ENCODE data around the gene CC2D2B.
"Not testable (repeated sequence)": the region's sequence is repeated elsewhere in the genome, so short reads cannot be mapped to it uniquely, and the experiment has no call there.

Gene CC2D2B

GRCh38 chr10:95909561-95909960 is 1.8 kb downstream of the CC2D2B start:
- no peak overlapping the region for H3K4me3 ChIP-seq (ENCODE audit: low read depth, low read length)
- H3K27me3 ChIP-seq (ENCODE audit: insufficient read depth, low read length), result no peaks in the 10 kb centered on the region
- no peak overlapping the region for H3K27ac ChIP-seq (ENCODE audit: low read depth, low read length)
- no peak overlapping the region for H2AFZ ChIP-seq (ENCODE audit: low read length, unreplicated experiment)
- H3K79me2 ChIP-seq (ENCODE audit: control insufficient read depth, insufficient read depth, low read length, unreplicated experiment), result peaks cover 3% of the 10 kb centered on the region
- H3K4me1 ChIP-seq (ENCODE audit: control insufficient read depth, insufficient read depth, low read length, unreplicated experiment), result no peaks in the 10 kb centered on the region
- no peaks in the 10 kb centered on the region for H3K36me3 ChIP-seq (ENCODE audit: insufficient read depth, low read length)

GRCh38 chr10:95916039-95916438 is 8.3 kb downstream of the CC2D2B start:
- not testable (repeated sequence) for H2AFZ ChIP-seq (ENCODE audit: low read length, unreplicated experiment); H3K4me1 ChIP-seq (ENCODE audit: control insufficient read depth, insufficient read depth, low read length, unreplicated experiment); H3K27ac ChIP-seq (ENCODE audit: low read depth, low read length); H3K4me3 ChIP-seq (ENCODE audit: low read depth, low read length); H3K36me3 ChIP-seq (ENCODE audit: insufficient read depth, low read length); H3K79me2 ChIP-seq (ENCODE audit: control insufficient read depth, insufficient read depth, low read length, unreplicated experiment); H3K27me3 ChIP-seq (ENCODE audit: insufficient read depth, low read length)

DNA sequence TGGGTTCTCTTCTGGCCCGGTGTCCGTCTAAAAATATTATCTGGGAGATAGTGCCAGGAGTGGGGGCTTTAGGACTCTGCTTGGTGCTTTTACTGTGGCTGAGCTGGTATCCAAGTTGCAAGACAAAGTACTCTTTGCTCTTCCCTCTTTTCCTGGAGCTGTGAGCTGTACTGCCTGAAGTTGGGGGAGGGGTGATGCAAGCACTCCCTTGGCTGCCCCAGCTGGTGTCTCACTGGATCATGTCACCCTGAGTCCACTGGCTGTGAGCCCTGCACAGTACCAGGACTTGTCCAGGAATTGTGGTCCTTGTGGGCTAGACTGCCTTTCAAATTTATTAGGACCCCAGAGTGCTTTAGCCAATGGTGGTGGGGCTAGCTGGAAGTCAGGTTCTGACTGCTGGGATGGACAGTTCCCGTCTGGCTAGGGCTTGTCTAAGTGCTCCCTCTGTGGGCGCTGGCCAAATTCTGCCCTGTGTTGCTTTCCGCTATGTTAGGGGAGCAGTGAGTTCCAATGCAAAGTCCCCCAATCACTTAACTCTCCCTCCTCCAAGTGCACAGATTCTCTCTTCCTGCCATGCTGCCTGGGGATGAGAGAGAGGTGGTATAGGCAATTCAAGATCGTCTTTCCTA is 13.1 kb downstream of the CC2D2B start:
- Histone ChIP-seq H3K4me3 (ENCODE audit: low read depth, low read length) (no peak overlapping the region), H3K36me3 (ENCODE audit: insufficient read depth, low read length) (no peaks in the 10 kb centered on the region), H3K27me3 (ENCODE audit: insufficient read depth, low read length) (no peaks in the 10 kb centered on the region), H3K27ac (ENCODE audit: low read depth, low read length) (no peak overlapping the region), H3K4me1 (ENCODE audit: control insufficient read depth, insufficient read depth, low read length, unreplicated experiment) (no peaks in the 10 kb centered on the region), H3K79me2 (ENCODE audit: control insufficient read depth, insufficient read depth, low read length, unreplicated experiment) (no peaks in the 10 kb centered on the region), H2AFZ (ENCODE audit: low read length, unreplicated experiment) (no peak overlapping the region)

DNA sequence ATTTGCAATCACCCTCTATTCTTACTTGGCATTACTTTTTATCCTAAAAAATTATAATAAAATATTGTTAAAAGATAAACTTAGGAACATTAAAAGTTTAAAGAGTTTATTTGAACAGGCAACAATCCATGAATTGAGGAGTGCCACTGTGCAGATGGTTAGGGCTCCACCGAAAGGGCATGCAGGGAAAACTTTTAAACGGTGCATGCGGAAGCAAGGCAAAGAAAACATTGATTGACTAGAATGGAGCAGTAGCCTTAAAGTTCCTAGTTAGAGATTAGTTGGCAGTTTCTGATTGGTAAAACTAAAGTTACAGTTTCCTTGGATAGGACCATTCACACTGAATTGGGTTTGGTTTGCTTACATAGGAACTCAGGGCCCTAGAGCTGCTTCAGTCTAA is 17.3 kb downstream of the CC2D2B start:
- Histone ChIP-seq H3K4me3 (ENCODE audit: low read depth, low read length) (no peak overlapping the region), H2AFZ (ENCODE audit: low read length, unreplicated experiment) (no peak overlapping the region), H3K27me3 (ENCODE audit: insufficient read depth, low read length) (no peaks in the 10 kb centered on the region), H3K36me3 (ENCODE audit: insufficient read depth, low read length) (no peaks in the 10 kb centered on the region), H3K4me1 (ENCODE audit: control insufficient read depth, insufficient read depth, low read length, unreplicated experiment) (no peaks in the 10 kb centered on the region), H3K79me2 (ENCODE audit: control insufficient read depth, insufficient read depth, low read length, unreplicated experiment) (no peaks in the 10 kb centered on the region), H3K27ac (ENCODE audit: low read depth, low read length) (no peak overlapping the region)

DNA sequence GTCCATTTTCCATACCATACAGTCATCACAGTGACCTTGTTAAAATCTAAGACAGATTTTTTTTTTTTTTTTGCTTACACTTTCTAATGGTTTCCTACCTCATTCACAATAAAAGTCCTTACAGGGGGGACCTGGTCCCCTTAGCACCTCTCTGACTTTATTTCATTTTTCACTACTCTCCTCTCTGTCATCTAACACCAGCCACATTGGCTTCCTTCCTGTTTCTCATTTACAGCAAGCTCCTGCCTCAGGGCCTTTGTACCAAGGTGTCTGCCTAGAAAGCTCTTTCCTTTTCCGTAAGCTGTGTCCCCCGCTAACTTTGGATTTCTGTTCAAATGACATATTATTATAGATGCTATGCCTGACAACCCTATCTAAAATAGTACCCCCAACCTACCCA is 27.7 kb downstream of the CC2D2B start:
- Histone ChIP-seq H3K4me1 (ENCODE audit: control insufficient read depth, insufficient read depth, low read length, unreplicated experiment) (no peaks in the 10 kb centered on the region), H3K27ac (ENCODE audit: low read depth, low read length) (no peak overlapping the region), H2AFZ (ENCODE audit: low read length, unreplicated experiment) (no peak overlapping the region), H3K27me3 (ENCODE audit: insufficient read depth, low read length) (no peaks in the 10 kb centered on the region), H3K4me3 (ENCODE audit: low read depth, low read length) (no peak overlapping the region), H3K79me2 (ENCODE audit: control insufficient read depth, insufficient read depth, low read length, unreplicated experiment) (no peaks in the 10 kb centered on the region), H3K36me3 (ENCODE audit: insufficient read depth, low read length) (no peaks in the 10 kb centered on the region)

GRCh38 chr10:95941115-95941514 is 33.3 kb downstream of the CC2D2B start:
- no peak overlapping the region for H3K27ac ChIP-seq (ENCODE audit: low read depth, low read length)
- no peak overlapping the region for H2AFZ ChIP-seq (ENCODE audit: low read length, unreplicated experiment)
- no peak overlapping the region for H3K4me3 ChIP-seq (ENCODE audit: low read depth, low read length)
- no peaks in the 10 kb centered on the region for H3K36me3 ChIP-seq (ENCODE audit: insufficient read depth, low read length)
- peaks cover 5% of the 10 kb centered on the region for H3K4me1 ChIP-seq (ENCODE audit: control insufficient read depth, insufficient read depth, low read length, unreplicated experiment)
- H3K27me3 ChIP-seq (ENCODE audit: insufficient read depth, low read length), result no peaks in the 10 kb centered on the region
- no peaks in the 10 kb centered on the region for H3K79me2 ChIP-seq (ENCODE audit: control insufficient read depth, insufficient read depth, low read length, unreplicated experiment)

DNA sequence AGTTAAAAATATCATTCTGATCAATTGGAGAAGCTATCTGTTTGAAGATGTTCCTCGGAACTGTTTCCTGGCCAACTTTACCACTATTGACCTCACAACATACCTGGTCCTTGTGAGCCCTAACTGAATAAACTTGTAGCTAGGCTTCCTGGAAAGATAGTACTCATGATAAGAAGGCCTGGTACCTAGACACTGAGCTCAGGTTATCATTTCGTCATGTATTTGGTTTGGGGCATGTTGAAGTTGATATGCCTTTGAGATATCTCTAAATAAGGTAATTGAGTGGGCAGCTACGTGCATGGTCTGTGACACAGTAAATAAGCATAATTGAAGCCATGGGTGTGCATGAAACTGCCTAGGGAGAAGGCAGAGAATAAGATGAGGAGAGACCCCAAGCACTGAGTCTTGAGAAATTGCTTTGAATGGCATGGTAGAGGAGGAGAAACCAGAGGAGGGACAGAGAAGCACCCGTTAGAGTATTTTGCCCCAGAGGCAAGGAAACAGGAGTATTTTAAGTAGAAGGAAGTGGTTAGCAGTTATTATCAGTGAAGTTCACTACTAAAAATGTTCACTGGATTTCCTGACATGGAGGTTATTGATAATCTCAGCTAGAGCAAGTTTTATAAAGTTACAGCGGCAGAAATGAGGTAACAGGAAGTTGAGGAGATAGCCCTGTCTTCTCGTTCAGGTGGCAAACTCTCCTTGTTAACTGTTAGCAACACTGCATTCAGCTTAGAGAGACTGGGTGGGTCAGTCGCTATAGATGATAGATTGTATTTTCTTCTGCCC is 55.6 kb downstream of the CC2D2B start:
- H3K4me3 ChIP-seq (ENCODE audit: low read depth, low read length), result no peak overlapping the region
- peaks cover 21% of the 10 kb centered on the region for H3K27me3 ChIP-seq (ENCODE audit: insufficient read depth, low read length)
- no peaks in the 10 kb centered on the region for H3K36me3 ChIP-seq (ENCODE audit: insufficient read depth, low read length)
- no peaks in the 10 kb centered on the region for H3K4me1 ChIP-seq (ENCODE audit: control insufficient read depth, insufficient read depth, low read length, unreplicated experiment)
- H3K79me2 ChIP-seq (ENCODE audit: control insufficient read depth, insufficient read depth, low read length, unreplicated experiment), result no peaks in the 10 kb centered on the region
- H2AFZ ChIP-seq (ENCODE audit: low read length, unreplicated experiment), result no peak overlapping the region
- no peak overlapping the region for H3K27ac ChIP-seq (ENCODE audit: low read depth, low read length)

GRCh38 chr10:95963991-95964389 is 56.2 kb downstream of the CC2D2B start:
- Histone ChIP-seq H3K27me3 (ENCODE audit: insufficient read depth, low read length) (peaks cover 21% of the 10 kb centered on the region), H3K4me3 (ENCODE audit: low read depth, low read length) (no peak overlapping the region), H2AFZ (ENCODE audit: low read length, unreplicated experiment) (no peak overlapping the region), H3K27ac (ENCODE audit: low read depth, low read length) (no peak overlapping the region), H3K36me3 (ENCODE audit: insufficient read depth, low read length) (no peaks in the 10 kb centered on the region), H3K4me1 (ENCODE audit: control insufficient read depth, insufficient read depth, low read length, unreplicated experiment) (no peaks in the 10 kb centered on the region), H3K79me2 (ENCODE audit: control insufficient read depth, insufficient read depth, low read length, unreplicated experiment) (no peaks in the 10 kb centered on the region)

- H3K79me2 ChIP-seq (ENCODE audit: control insufficient read depth, insufficient read depth, low read length, unreplicated experiment), result no peaks in the 10 kb centered on the region
- no peaks in the 10 kb centered on the region for H3K4me1 ChIP-seq (ENCODE audit: control insufficient read depth, insufficient read depth, low read length, unreplicated experiment)
- no peaks in the 10 kb centered on the region for H3K36me3 ChIP-seq (ENCODE audit: insufficient read depth, low read length)
- no peak overlapping the region for H2AFZ ChIP-seq (ENCODE audit: low read length, unreplicated experiment)
- no peak overlapping the region for H3K27ac ChIP-seq (ENCODE audit: low read depth, low read length)
- H3K4me3 ChIP-seq (ENCODE audit: low read depth, low read length), result no peak overlapping the region
- peaks cover 25% of the 10 kb centered on the region for H3K27me3 ChIP-seq (ENCODE audit: insufficient read depth, low read length)
Measured at GRCh38 chr10:95964756-95965155, 57.0 kb downstream of the CC2D2B start.

GRCh38 chr10:95976362-95977229 is 68.8 kb downstream of the CC2D2B start:
- Histone ChIP-seq H2AFZ (ENCODE audit: low read length, unreplicated experiment) (no peak overlapping the region), H3K4me1 (ENCODE audit: control insufficient read depth, insufficient read depth, low read length, unreplicated experiment) (no peaks in the 10 kb centered on the region), H3K4me3 (ENCODE audit: low read depth, low read length) (no peak overlapping the region), H3K79me2 (ENCODE audit: control insufficient read depth, insufficient read depth, low read length, unreplicated experiment) (no peaks in the 10 kb centered on the region), H3K27me3 (ENCODE audit: insufficient read depth, low read length) (peaks cover 9% of the 10 kb centered on the region; the same call in 1 of the 2 replicates), H3K27ac (ENCODE audit: low read depth, low read length) (no peak overlapping the region), H3K36me3 (ENCODE audit: insufficient read depth, low read length) (no peaks in the 10 kb centered on the region)
